Measurements from ENCODE around the gene CAPS.

Gene CAPS

GRCh38 chr19:5894704-5895349 is 19.2 kb upstream of the CAPS start:
- H3K9me3 ChIP-seq, result no peaks in the 10 kb centered on the region
- peak overlapping the region; percentile 28 for H3K4me3 ChIP-seq (ENCODE audit: low read depth, low read length)
- DNase-seq, result no peak
- H3K27me3 ChIP-seq, result peaks cover 6% of the 10 kb centered on the region
- TF ChIP-seq CTCF (IDR thresholded peaks at IDR 0.05; ENCODE audit: low read depth, low read length), result no peak
- peaks cover 31% of the 10 kb centered on the region for H3K4me1 ChIP-seq
- H3K36me3 ChIP-seq, result peaks cover 17% of the 10 kb centered on the region

GRCh38 chr19:5895409-5895808 is 18.6 kb upstream of the CAPS start:
- Histone ChIP-seq H3K4me3 (ENCODE audit: low read depth, low read length) (no peak overlapping the region), H3K36me3 (peaks cover 20% of the 10 kb centered on the region), H3K27me3 (peaks cover 6% of the 10 kb centered on the region), H3K4me1 (peaks cover 31% of the 10 kb centered on the region), H3K9me3 (no peaks in the 10 kb centered on the region)
- TF ChIP-seq CTCF (IDR thresholded peaks at IDR 0.05; ENCODE audit: low read depth, low read length), result no peak
- peak; percentile 46 for DNase-seq

- H3K27me3 ChIP-seq, result peaks cover 6% of the 10 kb centered on the region
- no peak overlapping the region for H3K4me3 ChIP-seq (ENCODE audit: low read depth, low read length)
- peaks cover 21% of the 10 kb centered on the region for H3K36me3 ChIP-seq
- no peak for TF ChIP-seq CTCF (IDR thresholded peaks at IDR 0.05; ENCODE audit: low read depth, low read length)
- DNase-seq, result no peak
- peaks cover 31% of the 10 kb centered on the region for H3K4me1 ChIP-seq
- no peaks in the 10 kb centered on the region for H3K9me3 ChIP-seq
These were observed 18.2 kb upstream of the CAPS start for GRCh38 chr19:5895890-5896289.

GRCh38 chr19:5896365-5897076 is 17.5 kb upstream of the CAPS start:
- no peak for TF ChIP-seq CTCF (IDR thresholded peaks at IDR 0.05; ENCODE audit: low read depth, low read length)
- DNase-seq, result no peak
- H3K4me1 ChIP-seq, result peaks cover 28% of the 10 kb centered on the region
- peaks cover 21% of the 10 kb centered on the region for H3K36me3 ChIP-seq
- H3K27me3 ChIP-seq, result peaks cover 6% of the 10 kb centered on the region
- H3K4me3 ChIP-seq (ENCODE audit: low read depth, low read length), result no peak overlapping the region
- H3K9me3 ChIP-seq, result no peaks in the 10 kb centered on the region

GRCh38 chr19:5897189-5897969 is 16.7 kb upstream of the CAPS start:
- Histone ChIP-seq H3K9me3 (no peaks in the 10 kb centered on the region), H3K36me3 (peaks cover 21% of the 10 kb centered on the region)

More at GRCh38 chr19:5897189-5897969, 16.7 kb upstream of the CAPS start:
- H3K4me3 ChIP-seq (ENCODE audit: low read depth, low read length), result no peak overlapping the region
- TF ChIP-seq CTCF (IDR thresholded peaks at IDR 0.05; ENCODE audit: low read depth, low read length), result 0 out of 2 replicates have a peak, but pooled peaks have one; percentile 14
- H3K4me1 ChIP-seq, result peaks cover 20% of the 10 kb centered on the region
- H3K27me3 ChIP-seq, result peaks cover under 1% of the 10 kb centered on the region; the same call in 1 of the 2 replicates
- DNase-seq, result no peak
